ENCODE results near the gene PRDM16. TPM values are rescaled to one million over a fixed set of nuclear protein-coding genes. Genes with fewer than 3 reads are reported as not detected.

Gene PRDM16
- total RNA-seq, 2 experiments from 2014 or later = 1.1 to 2.3 TPM

DNA sequence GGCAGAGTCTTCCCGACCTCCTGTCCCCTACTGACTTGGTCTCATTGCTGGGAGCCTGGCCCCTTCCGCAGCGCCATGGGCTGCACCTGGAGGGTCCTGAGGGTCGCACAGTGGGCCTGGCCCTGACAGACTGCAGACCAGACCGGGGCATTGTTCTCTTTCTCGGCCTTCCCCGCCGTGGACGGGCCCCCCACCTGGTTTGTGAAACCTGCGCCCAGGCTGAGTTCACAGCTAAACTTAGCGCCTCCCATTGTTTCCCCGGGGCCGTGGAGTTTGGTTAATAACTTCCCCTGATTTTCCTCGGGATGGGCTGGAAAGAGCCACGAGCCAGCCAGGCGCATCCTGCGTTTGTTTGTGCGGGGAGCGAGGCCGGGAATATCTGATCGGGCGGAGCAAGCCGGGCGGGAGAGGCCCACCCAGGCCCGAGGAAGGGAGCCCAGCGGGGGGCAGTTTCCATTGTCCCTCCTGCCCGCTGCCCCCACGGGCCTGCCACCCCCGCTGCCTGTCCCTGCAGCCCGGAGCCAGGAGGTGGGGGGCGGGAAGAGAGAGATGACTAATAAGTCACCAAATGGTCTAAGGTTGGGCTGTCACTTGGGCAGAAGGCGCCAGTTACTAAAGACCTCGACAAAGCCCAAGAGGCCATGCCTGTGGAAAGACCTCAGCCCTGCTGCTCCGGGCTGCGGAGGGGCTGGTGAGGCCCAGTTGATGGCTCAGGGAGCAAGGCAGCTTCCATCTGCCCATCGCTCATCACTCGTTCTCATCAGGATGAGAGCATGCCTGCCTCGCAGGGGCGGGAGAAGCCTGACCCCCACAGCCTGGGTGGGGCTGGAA is 346.5 kb downstream of the PRDM16 start:
- Mint-ChIP-seq H3K27me3 (no peaks in the 10 kb centered on the region), H3K36me3 (ENCODE audit: low read depth) (no peaks in the 10 kb centered on the region), H3K4me1 (no peaks in the 10 kb centered on the region), H3K27ac (no peak overlapping the region), H3K9me3 (peaks cover 6% of the 10 kb centered on the region), H3K4me3 (no peak overlapping the region)
- CTCF ChIA-PET = no interaction called here
- POLR2A ChIA-PET = no interaction called here
- no peak for DNase-seq

DNA sequence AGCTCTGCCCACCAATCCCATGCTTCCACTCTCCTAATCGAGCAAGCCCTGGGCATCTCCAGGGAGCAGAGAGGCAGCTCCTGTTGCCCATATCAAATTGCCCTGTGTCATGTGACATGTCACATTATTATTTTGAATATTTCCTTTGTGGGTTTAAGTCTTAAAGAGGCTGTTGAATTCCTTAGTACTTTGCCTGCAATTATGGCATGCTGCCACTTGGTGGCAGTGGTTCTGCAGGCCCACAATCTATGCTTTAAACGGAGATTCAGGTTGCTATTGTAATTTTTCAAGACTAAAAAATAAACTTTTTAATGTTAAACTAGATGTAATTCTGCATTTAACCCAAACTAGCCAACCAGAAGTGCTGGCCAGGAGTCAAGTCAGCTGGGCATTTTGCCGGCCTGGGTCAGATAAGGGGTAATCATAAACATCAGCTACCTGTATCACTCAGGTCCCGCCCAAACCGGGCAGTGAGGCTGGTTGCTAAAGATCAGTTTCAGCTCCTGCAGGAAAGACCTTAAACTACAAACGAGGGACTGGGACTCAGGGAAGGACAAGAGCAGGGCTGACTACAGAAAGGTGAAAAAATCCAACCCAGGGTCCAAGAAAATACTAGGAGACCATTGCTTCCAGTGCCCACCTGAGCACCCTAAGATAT is 348.2 kb downstream of the PRDM16 start:
- H3K36me3 Mint-ChIP-seq (ENCODE audit: low read depth) = no peaks in the 10 kb centered on the region
- H3K4me3 Mint-ChIP-seq = no peak overlapping the region
- DNase-seq = no peak
- no peak overlapping the region for H3K27ac Mint-ChIP-seq
- peaks cover 2% of the 10 kb centered on the region for H3K4me1 Mint-ChIP-seq
- H3K27me3 Mint-ChIP-seq = peaks cover 3% of the 10 kb centered on the region
- peaks cover 6% of the 10 kb centered on the region for H3K9me3 Mint-ChIP-seq
- POLR2A ChIA-PET = no interaction called here
- CTCF ChIA-PET = no interaction called here

DNA sequence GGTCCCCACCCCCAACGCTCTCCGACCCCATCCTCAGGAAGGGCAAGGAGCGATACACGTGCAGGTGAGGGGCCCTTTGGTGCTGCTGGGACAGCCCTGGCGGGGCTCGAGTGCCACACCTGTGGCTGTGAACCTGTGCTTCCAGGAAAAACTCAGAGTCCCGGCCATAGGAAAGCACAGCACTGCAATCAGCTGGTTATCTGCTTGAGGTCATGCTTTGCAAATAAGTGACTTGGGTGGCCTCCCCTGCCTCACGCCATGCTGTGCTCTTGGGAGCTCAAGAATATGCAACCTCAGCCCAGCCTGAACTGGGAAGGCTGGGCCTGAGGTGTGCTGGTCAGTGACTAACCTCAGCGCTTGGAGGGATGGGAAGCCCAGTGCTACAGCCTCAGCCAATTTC is 348.9 kb downstream of the PRDM16 start:
- peaks cover 3% of the 10 kb centered on the region for H3K27me3 Mint-ChIP-seq
- H3K4me3 Mint-ChIP-seq = no peak overlapping the region
- no peaks in the 10 kb centered on the region for H3K36me3 Mint-ChIP-seq (ENCODE audit: low read depth)
- peaks cover 6% of the 10 kb centered on the region for H3K9me3 Mint-ChIP-seq
- DNase-seq = no peak
- CTCF ChIA-PET = interaction anchor here (1.0 kb wide), 1 partner anchor 105 kb away, joined by 3 read pairs; no protein-coding TSS in a partner anchor
- peaks cover 2% of the 10 kb centered on the region for H3K4me1 Mint-ChIP-seq
- no peak overlapping the region for H3K27ac Mint-ChIP-seq
- POLR2A ChIA-PET = no interaction called here

DNA sequence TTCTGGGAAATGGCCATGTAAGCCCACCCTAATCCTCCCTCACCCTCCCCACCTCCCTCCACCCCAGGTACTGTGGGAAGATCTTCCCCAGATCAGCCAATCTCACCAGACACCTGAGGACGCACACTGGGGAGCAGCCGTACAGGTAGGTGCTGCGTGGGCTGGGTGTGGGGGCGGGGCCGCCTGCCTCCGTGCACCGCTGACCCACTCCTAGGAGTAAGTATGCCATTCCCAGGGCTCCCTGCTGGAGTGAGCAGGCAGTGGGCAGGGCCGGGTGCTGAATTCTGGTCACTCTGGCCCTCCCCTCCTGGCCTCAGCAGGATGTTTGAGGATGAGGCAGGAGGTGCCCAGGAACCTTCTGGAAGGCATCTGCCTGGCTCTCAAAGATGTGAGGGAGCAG is 349.6 kb downstream of the PRDM16 start:
- no peak for DNase-seq
- ChIA-PET POLR2A (no interaction called here), CTCF (interaction anchor here (1.0 kb wide), 1 partner anchor 105 kb away, joined by 3 read pairs; no protein-coding TSS in a partner anchor)
- Mint-ChIP-seq H3K4me1 (peaks cover 2% of the 10 kb centered on the region), H3K27me3 (peaks cover 3% of the 10 kb centered on the region), H3K27ac (no peak overlapping the region), H3K36me3 (ENCODE audit: low read depth) (no peaks in the 10 kb centered on the region), H3K4me3 (no peak overlapping the region), H3K9me3 (peaks cover 6% of the 10 kb centered on the region)

DNA sequence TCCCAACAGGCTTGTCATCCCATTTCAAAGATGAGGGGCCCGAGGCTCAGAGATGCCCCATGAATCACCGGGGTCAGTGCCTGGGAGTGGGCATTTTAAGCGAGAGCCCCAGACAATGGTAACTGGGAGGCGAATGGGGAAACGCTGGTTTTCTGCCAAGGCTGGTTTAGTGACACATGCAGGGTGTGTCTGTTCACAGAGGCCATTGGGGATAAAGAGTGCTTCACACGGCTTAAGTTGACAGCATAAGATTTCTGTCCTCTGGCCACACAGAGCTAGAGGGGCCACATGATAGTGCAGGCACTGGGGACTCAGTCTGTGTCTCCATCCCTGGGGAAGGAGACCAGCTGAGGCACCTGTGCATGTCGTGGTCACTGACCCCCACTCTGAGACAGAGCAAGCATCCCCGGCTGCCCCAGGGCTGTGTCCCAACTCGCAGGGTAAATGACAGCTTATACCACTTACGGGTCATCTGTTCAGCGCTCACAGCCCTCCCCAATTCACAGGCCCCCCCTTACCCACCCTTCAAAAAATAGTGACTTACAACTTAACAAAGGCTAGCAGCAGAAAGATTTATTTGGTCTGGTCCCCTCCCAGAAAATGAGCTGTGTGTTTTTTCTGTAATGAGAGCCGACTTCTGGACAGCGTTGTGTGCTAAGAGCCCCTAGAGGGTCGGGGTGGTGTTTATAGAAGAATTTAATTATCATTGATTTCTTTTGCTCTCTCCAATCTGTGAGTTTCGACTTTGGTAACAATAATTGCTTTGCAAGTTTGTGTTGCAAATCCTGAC is 350.6 kb downstream of the PRDM16 start:
- H3K36me3 Mint-ChIP-seq (ENCODE audit: low read depth) = no peaks in the 10 kb centered on the region
- H3K9me3 Mint-ChIP-seq = peaks cover 6% of the 10 kb centered on the region
- peaks cover 3% of the 10 kb centered on the region for H3K27me3 Mint-ChIP-seq
- no peak overlapping the region for H3K27ac Mint-ChIP-seq
- H3K4me3 Mint-ChIP-seq = no peak overlapping the region
- CTCF ChIA-PET = no interaction called here
- no peak for DNase-seq
- POLR2A ChIA-PET = no interaction called here
- H3K4me1 Mint-ChIP-seq = peaks cover 2% of the 10 kb centered on the region

DNA sequence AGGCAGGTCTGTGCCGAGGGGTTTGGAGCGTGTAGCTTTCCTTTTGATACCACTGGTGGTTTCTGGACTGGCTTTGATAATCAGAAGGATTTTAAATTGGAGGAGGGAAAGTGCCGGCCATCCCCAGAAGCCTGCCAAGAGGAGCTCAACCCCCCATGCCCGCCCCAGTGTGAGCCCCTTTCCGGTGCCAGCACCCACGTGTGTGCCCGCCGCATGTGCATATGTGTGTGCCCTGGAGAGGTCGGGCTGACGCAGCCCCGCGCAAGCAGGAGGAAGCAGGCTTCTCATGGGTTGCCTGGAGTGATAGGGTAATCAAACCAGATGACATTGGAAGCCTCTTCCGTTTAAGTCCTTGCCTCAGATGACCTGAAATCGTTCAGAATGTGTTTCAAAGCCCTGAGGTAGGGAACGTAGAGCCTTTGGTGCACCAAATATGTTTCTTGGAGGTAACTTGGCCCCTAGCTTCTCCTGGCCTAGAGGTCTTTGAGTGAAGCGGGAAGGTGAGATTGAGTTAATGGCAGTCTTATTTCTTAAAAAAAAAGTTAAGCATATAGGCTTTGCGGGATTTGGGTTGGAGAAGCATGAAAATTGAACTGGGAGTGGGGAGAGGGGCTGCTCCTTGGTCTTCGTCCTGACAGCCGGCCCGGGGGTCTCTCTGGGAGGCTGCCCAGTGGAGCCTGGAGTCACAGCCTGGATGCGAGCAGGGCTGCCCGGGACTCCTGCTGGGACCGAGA is 351.4 kb downstream of the PRDM16 start:
- no peaks in the 10 kb centered on the region for H3K36me3 Mint-ChIP-seq (ENCODE audit: low read depth)
- no peak overlapping the region for H3K4me3 Mint-ChIP-seq
- no peak overlapping the region for H3K27ac Mint-ChIP-seq
- H3K27me3 Mint-ChIP-seq = peaks cover 3% of the 10 kb centered on the region
- ChIA-PET POLR2A (no interaction called here), CTCF (no interaction called here)
- no peak for DNase-seq
- peaks cover 2% of the 10 kb centered on the region for H3K4me1 Mint-ChIP-seq
- H3K9me3 Mint-ChIP-seq = peaks cover 6% of the 10 kb centered on the region

DNA sequence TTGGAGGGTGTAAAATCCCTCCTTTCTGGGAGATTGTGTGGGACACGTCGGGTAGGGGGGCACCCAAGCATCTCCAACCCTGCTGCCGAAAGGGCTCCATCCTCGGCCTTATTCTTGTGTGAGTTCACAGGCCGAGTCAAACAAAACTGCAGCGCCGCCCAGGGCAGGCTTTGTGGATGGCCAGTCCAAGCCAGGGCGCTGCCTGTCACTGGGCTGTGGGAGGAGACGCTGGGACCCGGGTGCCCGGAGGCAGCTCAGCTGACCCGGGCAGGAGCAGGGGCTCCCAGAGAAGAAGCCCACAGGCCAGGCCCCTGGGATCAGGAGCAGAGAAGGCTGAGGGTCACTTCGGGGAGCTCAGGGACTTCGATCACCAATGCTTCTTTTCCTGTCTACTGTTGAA is 353.6 kb downstream of the PRDM16 start:
- POLR2A ChIA-PET = no interaction called here
- CTCF ChIA-PET = interaction anchor here (1.8 kb wide), 1 partner anchor 31 kb away, joined by 4 read pairs; no protein-coding TSS in a partner anchor
- Mint-ChIP-seq H3K4me1 (peaks cover 2% of the 10 kb centered on the region), H3K9me3 (no peaks in the 10 kb centered on the region), H3K4me3 (no peak overlapping the region), H3K27me3 (peaks cover 3% of the 10 kb centered on the region), H3K36me3 (ENCODE audit: low read depth) (no peaks in the 10 kb centered on the region), H3K27ac (no peak overlapping the region)
- no peak for DNase-seq

DNA sequence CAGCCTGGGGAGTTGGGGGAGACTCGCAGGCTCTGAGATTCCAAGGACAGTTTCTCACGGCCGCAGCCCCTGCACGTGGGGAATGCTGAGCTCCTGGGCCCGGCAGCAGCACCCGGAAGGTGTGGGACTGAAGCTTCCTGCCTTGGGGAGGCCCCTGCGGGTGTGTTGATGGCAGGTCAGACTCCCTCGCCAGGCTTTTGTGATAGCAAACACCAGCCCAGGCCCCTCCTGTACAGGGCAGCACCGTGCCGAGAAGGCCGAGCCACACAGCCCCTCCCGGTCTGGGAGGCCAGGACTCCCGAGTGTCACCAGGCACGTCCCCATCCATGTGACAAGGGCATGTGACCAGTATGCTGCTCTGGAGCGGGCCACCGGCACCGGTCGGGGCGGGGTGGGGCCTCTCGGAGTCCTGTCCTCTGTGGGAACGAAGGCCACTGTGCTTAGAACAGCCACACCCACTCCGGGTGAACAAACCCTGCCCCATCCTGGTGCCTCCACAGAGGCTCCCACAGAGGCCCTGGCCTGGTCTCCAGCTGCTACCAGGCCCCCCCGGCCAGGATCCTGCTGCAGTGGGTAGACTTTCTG is 354.3 kb downstream of the PRDM16 start:
- H3K4me1 Mint-ChIP-seq = peaks cover 2% of the 10 kb centered on the region
- ChIA-PET CTCF (interaction anchor here (1.8 kb wide), 1 partner anchor 30 kb away, joined by 4 read pairs; no protein-coding TSS in a partner anchor), POLR2A (no interaction called here)
- no peaks in the 10 kb centered on the region for H3K9me3 Mint-ChIP-seq
- H3K4me3 Mint-ChIP-seq = no peak overlapping the region
- no peak for DNase-seq
- H3K27me3 Mint-ChIP-seq = peaks cover 3% of the 10 kb centered on the region
- no peaks in the 10 kb centered on the region for H3K36me3 Mint-ChIP-seq (ENCODE audit: low read depth)
- no peak overlapping the region for H3K27ac Mint-ChIP-seq

DNA sequence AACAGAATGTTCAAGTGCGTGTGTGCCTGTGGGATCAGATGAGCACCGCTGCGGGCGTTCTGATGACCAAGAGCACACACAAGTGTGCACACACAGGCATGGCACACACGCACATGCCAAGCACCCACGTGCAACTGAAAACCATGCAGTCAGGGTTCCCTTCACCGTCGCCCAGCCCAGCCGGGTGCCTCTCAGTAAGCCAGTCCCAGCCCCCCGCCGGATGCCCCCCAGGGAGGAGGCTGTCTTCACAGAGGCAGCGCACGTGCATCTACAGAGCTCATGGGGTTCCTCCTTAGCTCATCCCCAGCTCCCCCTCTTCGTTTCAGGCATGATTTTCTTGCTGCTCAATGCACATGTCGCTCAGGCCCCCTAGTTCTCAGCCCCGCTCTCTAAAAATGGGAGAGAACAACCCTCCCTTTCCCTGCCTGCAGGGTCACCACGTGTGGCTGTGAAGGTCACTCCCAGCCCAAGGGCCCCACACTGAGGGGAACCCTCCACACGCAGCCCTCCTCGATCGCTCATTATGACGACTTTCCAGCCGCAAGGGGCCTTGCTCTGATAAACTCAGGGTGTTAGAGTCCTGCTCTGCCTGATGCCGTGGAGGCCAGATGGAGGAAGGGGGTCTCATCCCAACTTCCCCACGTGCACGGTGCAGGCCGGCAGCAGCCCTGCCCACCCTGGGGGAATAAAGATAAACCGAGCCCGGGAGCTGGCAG is 355.1 kb downstream of the PRDM16 start:
- Mint-ChIP-seq H3K4me3 (no peak overlapping the region), H3K36me3 (ENCODE audit: low read depth) (no peaks in the 10 kb centered on the region), H3K4me1 (peaks cover 2% of the 10 kb centered on the region), H3K27me3 (peaks cover 3% of the 10 kb centered on the region), H3K27ac (no peak overlapping the region), H3K9me3 (no peaks in the 10 kb centered on the region)
- DNase-seq = no peak
- ChIA-PET POLR2A (interaction anchor here (0.6 kb wide), 1 partner anchor 485 kb away, joined by 4 read pairs; no protein-coding TSS in a partner anchor), CTCF (interaction anchor here (1.8 kb wide), 1 partner anchor 29 kb away, joined by 4 read pairs; no protein-coding TSS in a partner anchor)

DNA sequence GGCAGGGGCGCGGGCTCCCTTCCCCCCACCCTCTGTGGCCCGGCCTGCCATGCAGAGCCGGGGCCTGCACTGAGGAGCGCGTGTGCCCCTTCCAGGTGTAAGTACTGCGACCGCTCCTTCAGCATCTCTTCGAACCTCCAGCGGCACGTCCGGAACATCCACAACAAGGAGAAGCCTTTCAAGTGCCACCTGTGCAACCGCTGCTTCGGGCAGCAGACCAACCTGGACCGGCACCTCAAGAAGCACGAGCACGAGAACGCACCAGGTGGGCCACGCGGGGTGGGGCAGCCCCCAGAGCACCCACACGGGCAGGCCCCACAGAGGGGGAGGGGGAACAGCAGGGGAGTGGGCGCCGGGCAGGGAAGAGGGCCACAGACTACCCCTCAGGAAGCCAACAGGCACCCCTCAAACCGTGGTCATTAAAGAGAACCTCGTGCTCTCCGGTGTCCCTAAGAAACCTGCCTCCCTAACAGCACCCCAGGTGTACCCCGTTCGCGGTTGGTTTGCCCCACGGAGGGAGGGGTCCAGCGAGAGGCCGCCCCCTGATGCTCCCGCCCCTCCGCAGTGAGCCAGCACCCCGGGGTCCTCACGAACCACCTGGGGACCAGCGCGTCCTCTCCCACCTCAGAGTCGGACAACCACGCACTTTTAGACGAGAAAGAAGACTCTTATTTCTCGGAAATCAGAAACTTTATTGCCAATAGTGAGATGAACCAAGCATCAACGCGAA is 356.6 kb downstream of the PRDM16 start:
- no peak for DNase-seq
- Mint-ChIP-seq H3K4me3 (no peak overlapping the region), H3K9me3 (no peaks in the 10 kb centered on the region), H3K27me3 (peaks cover 3% of the 10 kb centered on the region), H3K27ac (no peak overlapping the region), H3K36me3 (ENCODE audit: low read depth) (no peaks in the 10 kb centered on the region), H3K4me1 (peaks cover 2% of the 10 kb centered on the region)
- ChIA-PET CTCF (interaction anchor here (0.6 kb wide), 1 partner anchor 595 kb away, joined by 3 read pairs; no protein-coding TSS in a partner anchor), POLR2A (no interaction called here)

DNA sequence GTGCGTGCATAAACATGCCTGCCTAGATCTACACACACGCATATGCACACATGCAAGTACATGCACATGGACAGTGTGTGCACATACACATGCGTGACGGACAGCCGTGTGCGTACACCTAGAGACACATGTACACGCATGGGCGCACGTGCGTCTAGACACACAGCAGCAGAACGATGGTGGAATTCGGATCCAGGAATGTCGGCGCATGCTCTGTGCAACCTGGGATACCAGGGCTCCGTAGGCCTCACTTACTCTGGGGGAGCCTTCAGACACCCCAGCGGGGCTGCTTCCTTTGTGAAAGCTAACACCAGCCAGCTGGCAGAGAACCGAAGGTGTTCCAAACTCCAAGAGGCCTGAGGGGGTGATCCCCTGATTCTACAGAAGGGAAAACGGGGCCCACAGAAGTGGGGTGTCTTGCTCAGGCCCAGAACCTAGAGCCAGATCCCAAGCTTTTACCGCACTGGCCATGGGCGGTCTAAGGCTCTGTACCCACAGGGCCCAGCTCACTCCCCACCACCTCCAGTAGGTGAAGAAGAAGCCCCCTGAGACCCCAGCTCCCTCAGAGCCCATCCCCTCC is 358.0 kb downstream of the PRDM16 start:
- DNase-seq = no peak
- Mint-ChIP-seq H3K27me3 (peaks cover under 1% of the 10 kb centered on the region), H3K4me1 (peaks cover under 1% of the 10 kb centered on the region), H3K4me3 (no peak overlapping the region), H3K9me3 (no peaks in the 10 kb centered on the region), H3K27ac (no peak overlapping the region), H3K36me3 (ENCODE audit: low read depth) (no peaks in the 10 kb centered on the region)
- ChIA-PET CTCF (no interaction called here), POLR2A (no interaction called here)

Data from activated CD4-positive, alpha-beta T cell treated with anti-CD3 and anti-CD28 coated beads, Interleukin-2, amount 10 ng/mL, durations not matched to agents 7 days and 5 days (primary cell).